NCI-H526 (cell line): ENCODE results near the gene STK32C.

ENCODE experiments used
- DNase-seq, 2 experiments: peaks; one replicate each; lab custom pipeline; 2025; lab: John Stamatoyannopoulos, UW

The STK32C gene

GRCh38 chr10:132198068-132198370 lies 109.7 kb downstream of the STK32C start:
- no peak for DNase-seq

GRCh38 chr10:132197271-132198067 lies 110.3 kb downstream of the STK32C start:
- DNase-seq = no peak

GRCh38 chr10:132196178-132197113 lies 111.3 kb downstream of the STK32C start:
- DNase-seq = no peak

DNA sequence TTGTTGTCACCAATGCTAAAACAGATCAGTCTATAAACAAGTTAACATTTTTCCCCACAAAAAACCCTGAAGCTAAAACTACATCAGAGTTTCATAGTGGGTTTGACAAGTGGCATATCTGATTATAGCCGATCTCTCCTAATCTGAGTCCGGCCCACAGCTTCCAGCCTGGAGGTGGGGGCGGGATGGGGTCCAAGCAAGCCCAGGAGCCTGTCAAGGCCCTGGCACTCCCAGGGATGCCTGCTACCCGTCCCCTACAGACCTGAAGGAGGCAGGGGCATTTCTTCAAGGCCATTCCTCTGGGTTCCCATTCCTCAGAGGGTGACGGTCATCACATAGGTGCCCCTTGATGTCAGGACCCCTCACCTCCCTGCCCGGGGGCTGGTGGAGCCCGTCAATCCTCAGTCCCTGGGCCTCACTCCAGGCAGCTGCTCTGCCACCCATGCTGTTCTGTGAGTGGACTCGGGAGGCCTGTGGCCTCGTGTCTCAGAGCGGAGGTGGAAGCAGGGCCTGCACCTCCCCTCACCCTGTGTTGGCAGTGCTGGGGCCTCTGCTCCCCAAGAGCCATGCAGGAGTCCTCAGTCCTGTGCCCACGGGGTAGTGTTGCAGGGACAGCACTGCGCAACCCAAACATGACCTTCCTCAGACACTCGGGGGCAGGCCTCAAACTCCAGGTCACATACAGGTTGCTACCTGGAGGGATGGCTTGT lies 112.2 kb downstream of the STK32C start:
- DNase-seq = no peak

DNA sequence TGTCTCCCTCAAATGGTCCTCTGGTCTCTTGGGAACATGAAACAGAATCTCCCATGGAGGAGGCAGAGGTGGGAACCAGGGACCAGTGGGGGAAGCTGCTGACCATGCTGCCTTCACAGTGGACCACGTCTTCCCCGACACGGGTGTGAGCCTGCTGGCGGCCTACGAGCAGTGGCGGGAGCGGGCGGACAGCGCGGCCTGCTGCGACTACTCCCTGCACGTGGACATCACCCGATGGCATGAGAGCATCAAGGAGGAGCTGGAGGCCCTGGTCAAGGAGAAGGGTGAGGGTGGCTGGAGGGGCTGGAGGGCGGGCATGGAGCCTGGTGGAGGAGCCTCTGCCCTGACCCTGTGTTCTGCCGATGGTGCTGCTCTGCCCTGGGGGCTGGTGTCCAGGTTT lies 113.0 kb downstream of the STK32C start:
- no peak for DNase-seq

DNA sequence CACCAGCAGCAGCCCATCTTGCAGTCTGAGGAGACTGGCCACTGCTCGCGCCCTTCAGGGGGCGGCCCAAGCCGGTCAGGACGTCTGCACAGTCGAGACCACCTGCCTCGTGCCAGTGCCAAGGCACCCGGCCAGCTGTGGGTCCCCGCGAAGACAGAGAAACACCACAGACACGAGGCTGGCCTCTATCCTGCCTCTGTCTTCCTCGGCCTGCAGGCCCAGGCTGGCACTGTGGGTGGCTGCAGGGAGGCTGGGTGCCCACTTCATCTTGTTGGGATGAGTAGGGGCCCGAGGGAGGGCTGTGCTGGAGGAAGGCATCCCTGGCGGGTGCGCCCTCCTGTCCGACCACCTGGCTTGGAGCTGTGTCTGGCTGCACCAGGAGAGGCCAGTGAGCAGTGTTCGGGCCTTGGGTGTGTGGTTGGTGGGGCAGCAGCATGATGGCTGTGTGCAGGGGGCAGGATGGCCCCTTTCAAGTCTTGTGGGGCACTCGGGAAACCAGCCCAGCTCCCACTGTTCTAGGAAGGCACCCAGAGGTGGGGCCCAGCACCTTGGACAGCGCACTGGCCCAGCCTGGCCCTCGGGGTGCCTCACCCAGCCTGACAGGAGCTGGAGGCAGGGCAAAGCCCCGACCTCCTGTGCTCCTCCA lies 113.7 kb downstream of the STK32C start:
- no peak for DNase-seq

- DNase-seq = no peak
Observed at GRCh38 chr10:132192991-132193665, 114.6 kb downstream of the STK32C start.

DNA sequence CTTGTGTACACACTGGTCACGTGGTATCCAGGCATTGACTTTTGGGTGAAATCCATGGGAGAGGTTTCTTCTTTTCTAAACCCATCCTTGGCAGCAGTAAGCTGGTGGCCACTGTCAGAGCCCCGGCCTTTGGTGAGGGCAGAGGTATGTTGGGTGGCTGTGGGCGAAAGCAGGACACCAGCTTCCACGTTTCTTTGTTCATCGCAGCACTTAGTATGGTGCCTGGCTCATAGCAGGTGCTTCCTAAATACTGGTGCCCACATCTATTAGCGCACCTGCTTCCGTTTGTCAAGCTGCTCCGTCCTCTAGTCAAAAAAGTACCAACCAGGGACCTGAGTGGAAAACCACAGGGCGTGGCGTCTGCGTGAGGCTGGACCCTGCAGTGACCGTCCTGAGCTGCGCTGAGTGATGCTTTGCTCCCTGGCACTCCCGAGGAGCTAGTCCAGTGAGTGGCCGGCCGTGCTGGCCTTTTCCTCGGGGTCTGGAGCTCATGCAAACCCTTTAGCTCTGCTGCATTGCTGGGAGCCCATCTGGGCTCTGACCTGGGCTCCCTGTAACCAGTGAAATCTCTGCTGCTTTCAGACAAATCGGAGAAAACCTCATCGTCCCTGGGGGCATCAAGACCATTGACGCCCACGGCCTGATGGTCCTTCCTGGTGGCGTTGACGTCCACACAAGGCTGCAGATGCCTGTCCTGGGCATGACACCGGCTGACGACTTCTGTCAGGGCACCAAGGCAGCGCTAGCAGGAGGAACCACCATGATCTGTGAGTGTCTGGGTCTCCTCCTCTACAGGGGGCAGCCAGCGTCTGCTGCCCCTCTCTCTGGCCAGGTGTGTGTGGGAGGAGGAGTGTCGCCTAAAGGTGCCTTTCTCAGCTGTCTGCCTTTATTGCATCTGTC lies 115.4 kb downstream of the STK32C start:
- DNase-seq = no peak

- no peak for DNase-seq
Observed at GRCh38 chr10:132189810-132190422, 117.8 kb downstream of the STK32C start.

- no peak for DNase-seq
Observed at GRCh38 chr10:132189016-132189415, 118.7 kb downstream of the STK32C start.

DNA sequence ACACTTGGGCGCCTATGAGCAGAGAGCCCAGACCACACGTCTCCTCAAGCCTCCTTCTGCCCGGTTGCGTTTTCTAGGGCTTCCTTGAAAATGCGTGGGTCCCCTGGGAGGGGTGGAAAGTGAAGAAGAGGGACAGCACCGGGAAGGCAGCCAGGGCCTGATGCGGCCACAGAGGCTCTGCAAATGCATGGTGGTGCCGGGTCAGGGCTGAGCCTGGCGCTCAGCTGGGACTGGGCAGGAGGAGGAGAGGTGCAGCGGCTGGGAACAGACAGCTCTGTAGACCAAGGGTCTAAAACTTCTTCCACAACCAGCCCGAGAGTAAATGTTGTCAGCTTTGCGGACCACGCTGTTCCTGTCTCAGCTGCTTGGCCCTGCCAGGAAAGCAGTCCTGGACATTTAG lies 119.4 kb downstream of the STK32C start:
- no peak for DNase-seq

DNA sequence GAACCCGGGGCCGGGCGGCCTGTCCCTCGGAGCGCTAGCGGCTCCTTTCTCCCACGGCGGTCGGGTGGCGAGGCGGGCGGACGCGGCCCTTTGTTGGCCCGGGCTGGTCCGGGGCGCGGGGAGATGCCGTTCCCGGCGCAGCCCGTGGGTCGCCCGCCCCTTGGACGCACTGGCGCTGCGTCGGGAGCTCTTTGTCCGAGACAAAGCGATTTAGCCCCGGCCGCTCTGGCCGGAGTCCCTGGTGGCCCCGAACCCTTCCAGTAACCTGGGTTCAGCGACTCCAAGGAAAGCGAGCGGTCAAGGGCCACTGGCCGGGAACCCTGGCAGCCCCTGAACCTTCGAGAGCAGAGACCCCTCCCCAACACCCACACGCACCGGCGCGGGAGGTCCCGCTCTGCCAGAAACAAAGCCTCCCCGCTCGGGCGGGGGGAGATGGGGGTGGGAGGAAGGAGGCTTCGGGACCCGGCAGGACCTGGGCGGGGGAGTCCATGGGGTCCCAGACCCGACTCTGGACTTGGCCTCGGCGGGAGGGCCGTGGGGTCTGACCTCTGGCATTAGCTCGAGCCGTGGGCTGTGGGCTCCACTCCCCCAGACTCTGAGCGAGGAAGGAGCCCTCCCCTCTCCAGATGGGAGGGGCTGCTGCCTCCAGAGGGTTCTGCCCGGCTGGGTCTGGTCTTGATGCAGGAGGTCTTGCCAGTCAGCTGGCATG lies 120.2 kb downstream of the STK32C start:
- peak in 1 of 2 experiments; percentile 38 for DNase-seq

- peak in 1 of 2 experiments; percentile 72 for DNase-seq
Observed at GRCh38 chr10:132186488-132187429, 121.0 kb downstream of the STK32C start, which contains the start of gene DPYSL4. DPYSL4 (plus strand) TSS chr10:132186948; CDS start chr10:132187064, 116 bp downstream.

- DNase-seq = peak in 1 of 2 experiments; percentile 72
Observed at GRCh38 chr10:132185601-132186487, 121.9 kb downstream of the STK32C start.

DNA sequence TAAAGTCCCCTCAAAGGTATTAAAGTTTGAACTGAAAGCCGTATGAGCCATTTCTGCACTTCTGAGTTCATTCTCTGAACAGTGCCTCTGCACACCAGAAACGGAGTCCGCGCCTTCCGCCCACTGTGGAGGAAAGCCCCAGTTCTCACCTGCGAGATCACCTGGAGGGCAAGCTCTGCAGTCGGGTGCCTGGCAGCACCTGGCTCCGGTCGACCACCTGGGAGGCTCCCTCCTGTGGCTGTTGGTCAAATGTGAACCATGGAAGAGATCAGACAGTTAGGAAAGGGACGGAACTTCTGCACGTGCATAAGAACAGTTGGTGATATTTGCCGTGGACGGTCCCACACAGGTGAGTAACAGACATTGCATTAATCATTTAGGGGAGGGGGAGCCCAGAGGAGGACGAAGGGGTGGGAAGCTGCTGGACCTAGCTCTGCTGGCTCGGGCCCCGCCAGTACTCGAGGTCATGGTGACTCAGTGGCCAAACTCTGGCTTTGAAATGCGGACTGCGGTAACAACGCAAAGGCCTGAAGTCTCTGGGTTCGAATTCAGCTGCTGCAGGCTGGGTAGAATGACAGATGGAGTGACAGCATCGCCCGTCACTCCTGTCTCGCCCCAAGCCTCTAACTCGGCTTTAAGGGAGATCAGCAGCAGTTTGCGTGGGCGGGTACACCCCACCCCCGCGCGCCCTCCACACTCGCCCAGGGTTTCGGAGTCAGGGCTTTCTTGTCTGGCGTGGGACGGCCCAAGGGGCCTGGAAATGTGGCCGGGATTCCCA lies 122.7 kb downstream of the STK32C start:
- peak in 1 of 2 experiments; percentile 51 for DNase-seq

GRCh38 chr10:132183046-132183445 lies 124.7 kb downstream of the STK32C start:
- DNase-seq = no peak
